Mesenteric fat pad (tissue), 1 donor: ENCODE measurements around the gene RHOT2. TPM values are rescaled to one million over a fixed set of nuclear protein-coding genes. Genes with fewer than 3 reads are reported as not detected.

Experiments
- DNase-seq: peaks from one replicate; pipeline ENCODE4 v3.0.0-alpha.2; 2020; ENCODE audit warnings: low spot score
- long read RNA-seq: library from polyadenylated mRNA; unstranded; transcript quantifications from one replicate; pipeline ENCODE4 v2.0.0, GENCODE V29; 2020
- total RNA-seq: library from RNA; stranded (reverse); fragmentation: NEBNext Ultra II Directional; extraction: Animal tissue kit (Norgen Biotek cat#: 25700); gene quantifications from one replicate; pipeline ENCODE4 v1.2.1, GENCODE V29; 2021
- donor health status: DM: yes; HTN: yes; CAD: no.

The RHOT2 gene
- total RNA-seq, result 73.9 TPM
- long read RNA-seq, transcript RHOT2-201 (19 exons, 2,539 nt), result major isoform, 65 of 285 reads
- long read RNA-seq, partial matches to known transcripts, result 43 of 285 reads
- long read RNA-seq, other reads (novel, unspliced or antisense), result 176 of 285 reads

DNA sequence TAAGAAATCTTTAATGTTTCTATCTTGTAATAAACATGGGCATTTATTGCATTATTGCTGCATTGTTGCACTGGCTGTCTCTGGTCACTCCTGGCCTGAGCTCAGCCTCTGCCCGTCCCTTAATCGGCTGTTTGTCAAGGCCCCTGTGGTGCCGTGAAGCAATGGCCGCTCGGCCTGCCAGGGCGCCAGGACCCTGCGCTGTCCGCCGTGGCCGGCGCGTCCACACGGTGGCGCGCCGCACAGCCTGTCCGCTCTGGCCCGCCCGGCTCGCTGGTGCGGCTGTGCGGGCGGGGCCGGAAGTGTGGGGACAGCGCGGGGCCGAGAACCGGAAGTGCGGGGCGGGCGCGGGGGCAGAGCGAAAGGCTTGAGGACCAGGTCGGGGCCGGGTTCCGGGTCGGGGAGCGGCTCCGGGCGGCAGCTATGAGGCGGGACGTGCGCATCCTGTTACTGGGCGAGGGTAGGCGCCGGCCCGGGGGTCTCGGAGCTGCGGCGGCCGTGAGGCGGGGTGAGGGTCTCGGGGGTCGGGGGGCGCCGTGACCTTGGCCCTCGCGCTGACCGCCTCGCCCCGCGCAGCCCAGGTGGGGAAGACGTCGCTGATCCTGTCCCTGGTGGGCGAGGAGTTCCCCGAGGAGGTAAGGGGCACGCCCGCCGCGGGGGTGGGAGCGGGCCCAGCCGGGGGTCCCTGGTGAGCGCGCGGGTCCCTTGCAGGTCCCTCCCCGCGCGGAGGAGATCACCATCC is at the start of gene RHOT2:
TSS of gene RHOT2 (plus strand) at position 353 of the 739 bp plus-strand sequence. CDS start at position 421, 68 bp downstream.
- DNase-seq, result peak; percentile 98

GRCh38 chr16:619476-620100 is 48.3 kb upstream of the RHOT2 start:
- DNase-seq, result no peak

- DNase-seq, result no peak
Measured at GRCh38 chr16:620700-621525, 47.0 kb upstream of the RHOT2 start.

- no peak for DNase-seq
Measured at GRCh38 chr16:621526-622105, 46.3 kb upstream of the RHOT2 start.

- DNase-seq, result no peak
Measured at GRCh38 chr16:622920-623280, 45.0 kb upstream of the RHOT2 start.

GRCh38 chr16:624526-625070 is 43.3 kb upstream of the RHOT2 start:
- DNase-seq, result no peak

DNA sequence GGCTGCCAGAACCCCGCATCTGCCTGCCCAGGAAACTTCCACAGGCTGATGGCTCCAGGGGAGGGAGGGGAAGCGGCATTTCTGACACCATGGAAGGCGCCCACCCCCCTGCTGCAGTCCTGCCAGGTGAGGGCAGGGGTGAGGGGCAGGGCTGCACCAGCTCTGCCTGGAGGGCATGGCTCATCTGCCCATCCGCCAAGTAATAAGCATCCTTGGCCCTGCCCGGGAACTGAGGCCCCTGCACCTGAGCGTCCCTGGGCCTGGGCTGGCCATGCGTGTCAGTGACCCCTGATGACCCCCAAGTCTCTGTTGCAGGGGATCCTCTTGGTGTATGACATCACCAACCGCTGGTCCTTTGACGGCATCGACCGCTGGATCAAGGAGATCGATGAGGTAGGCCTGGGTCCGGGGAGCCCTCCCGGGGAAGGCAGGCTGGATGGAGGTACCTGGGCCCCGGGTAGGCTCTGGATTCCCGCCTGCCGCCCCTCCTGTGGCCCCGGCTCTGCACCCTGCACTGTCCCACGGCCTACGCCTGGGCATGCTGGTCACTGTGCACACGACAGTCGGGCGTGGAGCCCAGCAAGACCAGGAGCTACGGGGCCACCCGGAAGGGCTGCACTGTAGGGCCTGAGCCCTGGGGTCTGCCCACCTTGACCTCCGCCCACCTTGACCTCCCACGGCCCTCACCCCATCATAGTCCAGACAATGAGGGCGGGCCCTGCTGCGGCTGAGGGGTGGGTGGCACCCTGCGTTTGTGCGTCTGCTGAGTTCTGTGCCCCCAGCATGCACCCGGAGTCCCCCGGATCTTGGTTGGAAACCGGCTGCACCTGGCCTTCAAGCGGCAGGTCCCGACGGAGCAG is 42.6 kb upstream of the RHOT2 start:
- DNase-seq, result no peak

DNA sequence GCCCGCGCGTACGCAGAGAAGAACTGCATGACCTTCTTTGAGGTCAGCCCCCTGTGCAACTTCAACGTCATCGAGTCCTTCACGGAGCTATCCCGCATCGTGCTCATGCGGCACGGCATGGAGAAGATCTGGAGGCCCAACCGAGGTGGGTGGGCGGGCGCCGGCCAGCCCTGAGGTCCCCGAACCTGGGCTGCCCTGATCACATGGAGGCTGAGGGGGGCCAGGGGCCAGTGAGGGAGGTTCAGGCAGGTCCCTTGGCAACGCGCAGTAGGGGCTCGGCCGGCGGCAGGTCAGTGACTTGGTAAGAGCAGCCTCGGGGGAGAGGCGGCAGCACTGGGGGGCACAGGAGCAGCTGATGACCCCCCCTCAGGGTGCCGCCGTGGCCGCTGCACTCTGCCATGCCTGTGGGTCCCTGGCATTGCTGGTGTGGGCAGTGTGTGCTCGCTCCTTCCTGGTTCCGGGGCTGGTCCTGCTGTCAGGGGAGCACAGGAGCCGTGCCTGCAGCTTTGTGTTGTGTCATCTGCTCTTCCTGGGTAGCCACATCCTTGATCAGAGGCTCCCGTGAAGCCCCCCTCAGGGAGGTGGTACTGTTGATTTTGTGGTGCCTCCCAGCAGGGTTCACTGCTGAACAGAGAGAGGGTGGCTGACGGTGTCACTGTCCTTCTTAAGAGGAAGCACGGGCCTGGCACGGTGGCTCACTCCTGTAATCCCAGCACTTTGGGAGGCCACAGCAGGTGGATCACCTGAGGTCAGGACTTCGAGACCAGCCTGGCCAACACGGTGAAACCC is 41.8 kb upstream of the RHOT2 start:
- DNase-seq, result no peak

DNA sequence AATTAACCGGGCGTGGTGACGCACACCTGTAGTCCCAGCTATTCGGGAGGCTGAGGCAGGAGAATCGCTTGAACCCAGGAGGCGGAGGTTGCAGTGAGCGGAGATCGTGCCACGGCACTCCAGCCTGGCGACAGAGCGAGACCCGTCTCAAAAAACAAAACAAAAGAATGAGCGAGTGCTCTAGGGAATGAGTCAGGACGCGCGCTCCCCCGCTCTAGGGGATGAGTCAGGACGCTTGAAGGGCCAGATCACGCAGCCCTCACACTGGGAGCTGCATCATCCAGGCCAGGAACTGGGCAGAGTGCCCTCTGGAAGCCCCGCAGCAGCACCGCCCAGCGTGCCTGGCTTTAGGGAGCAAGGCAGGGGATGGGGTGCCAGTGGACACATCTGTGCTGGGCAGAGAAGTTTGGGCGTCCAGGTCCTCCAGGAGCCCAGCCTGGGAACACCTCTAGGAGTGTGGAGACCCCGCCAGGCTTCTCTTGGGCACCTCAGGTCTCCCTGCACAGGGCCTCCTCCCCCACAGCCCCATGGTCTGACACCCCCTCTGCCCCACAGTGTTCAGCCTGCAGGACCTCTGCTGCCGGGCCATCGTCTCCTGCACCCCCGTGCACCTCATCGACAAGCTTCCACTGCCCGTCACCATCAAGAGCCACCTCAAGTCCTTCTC is 41.0 kb upstream of the RHOT2 start:
- no peak for DNase-seq

DNA sequence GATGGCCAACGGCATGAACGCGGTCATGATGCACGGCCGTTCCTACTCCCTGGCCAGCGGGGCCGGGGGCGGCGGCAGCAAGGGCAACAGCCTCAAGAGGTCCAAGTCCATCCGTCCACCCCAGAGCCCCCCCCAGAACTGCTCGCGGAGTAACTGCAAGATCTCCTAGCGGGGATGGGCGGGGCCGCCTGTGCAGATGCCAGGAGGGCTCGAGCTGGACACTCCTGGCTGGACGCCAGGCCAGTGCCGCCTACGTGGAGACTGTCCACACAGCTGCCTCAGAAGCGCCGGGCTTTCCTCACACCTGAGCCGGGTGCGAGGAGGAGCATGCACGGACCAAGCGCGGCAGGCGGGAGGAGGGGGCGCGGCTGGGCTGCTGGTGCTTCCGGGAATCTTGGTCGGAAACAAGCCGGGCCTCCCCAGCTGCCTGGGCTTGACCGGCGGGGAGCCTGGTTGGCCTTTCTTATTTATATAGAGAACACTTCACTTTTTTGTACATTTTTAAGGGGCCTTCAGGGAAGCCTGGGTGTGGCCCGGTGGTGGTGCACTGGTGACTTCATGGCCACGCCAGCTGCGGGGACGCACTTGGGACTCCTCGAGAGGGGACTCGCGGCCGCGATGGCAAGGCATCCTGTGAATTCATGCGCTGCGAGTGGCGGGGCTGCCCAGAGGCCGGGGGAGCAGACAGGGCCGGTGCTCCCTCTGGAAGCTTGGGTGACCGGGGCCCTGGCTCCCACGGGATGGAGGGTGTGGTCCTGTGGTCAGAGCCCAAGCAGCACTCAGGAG is 40.3 kb upstream of the RHOT2 start:
- no peak for DNase-seq

DNA sequence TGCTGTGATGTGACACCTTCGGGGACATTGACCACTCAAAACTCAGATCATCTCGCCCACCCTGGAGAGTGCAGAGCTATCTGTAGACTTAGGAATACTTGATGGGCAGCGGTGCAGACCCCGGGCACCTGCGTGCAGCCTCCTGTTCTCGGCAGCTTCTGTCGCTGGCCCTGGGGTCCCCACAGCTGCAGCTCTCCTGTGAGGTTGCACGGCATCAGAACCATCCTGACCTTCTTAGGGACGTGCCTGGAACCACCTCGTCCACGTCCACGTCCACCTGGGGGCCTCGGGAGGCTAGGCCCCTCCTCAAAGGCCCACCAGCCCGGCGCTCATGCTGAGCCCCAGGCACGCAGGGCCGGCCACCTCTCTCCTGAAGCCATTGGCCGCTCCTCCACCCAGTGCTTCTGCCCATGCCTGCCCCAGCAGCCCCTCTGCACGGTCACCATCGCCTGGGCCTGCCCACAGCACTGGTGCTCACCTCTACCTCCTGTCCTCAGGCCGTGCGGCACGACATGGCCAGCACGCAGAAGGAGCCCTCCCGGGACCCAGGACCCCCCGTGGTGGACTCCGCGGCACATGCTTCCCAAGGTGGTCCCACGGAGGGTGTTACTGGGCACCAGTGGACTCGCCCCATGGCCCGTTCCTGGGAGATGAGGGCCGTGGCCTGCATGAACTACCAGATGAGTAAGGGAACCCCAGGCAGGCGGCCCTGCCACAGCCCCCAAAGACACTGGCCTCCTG is 39.4 kb upstream of the RHOT2 start:
- DNase-seq, result no peak

DNA sequence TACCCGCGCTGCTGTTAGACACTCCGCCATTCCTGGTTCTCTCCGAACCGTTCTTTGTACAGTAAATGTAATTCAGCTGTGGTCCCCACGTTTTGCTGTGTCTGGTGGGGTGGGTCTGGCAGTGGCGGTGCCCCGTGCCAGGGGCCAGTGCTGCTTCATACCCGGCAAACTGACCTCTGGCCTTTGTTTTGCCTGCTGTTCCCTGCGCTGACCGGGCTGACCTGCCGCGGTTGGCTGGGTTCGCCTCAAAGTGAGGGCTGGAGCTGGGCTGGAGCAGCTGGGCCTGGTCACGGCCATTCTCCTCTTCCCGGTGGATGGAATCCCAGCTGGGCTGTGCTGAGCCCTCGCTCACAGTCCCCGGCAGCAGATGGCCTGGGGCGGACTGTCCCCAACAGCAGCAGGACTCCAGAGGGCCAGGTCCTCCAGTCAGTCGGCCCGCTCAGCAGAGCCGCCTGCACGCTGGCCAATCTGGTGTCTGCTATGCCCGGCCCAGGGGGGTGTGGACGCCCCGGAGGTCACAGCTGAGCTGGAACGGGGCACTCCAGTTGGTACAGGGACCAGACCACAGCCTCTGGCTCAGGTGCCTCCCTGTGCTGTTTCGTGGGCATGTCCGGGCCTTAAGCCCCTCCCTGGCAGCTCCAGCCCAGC is 38.6 kb upstream of the RHOT2 start:
- DNase-seq, result no peak

GRCh38 chr16:629833-630248 is 38.1 kb upstream of the RHOT2 start:
- DNase-seq, result no peak

DNA sequence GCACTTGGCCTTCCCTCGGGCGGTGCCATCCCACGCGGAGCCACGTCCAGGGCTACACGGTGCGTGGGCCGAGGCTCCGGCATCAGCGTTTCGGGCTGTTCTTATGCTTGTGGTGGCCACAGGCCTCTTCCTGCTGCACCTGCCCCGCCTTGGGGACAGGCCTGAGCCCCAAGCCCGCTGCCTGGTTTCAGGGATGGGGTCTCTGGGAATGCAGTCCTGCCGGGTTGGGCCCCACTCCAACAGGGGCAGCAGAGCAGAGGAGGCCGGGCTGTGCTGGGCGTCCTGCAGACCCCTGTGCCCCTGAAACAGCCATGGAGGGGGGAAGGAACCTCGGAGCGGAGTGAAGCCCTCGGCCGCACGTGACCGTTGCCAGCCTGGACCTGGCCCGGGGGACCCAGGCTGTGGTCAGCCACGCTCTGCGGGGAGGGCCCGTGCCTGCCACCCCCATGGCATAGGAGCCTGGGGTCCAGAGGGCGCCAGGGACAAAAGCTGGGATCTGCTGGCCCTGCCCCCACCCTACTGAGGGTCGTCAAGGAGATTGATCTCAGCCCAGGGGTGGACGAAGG is 37.6 kb upstream of the RHOT2 start:
- no peak for DNase-seq

DNA sequence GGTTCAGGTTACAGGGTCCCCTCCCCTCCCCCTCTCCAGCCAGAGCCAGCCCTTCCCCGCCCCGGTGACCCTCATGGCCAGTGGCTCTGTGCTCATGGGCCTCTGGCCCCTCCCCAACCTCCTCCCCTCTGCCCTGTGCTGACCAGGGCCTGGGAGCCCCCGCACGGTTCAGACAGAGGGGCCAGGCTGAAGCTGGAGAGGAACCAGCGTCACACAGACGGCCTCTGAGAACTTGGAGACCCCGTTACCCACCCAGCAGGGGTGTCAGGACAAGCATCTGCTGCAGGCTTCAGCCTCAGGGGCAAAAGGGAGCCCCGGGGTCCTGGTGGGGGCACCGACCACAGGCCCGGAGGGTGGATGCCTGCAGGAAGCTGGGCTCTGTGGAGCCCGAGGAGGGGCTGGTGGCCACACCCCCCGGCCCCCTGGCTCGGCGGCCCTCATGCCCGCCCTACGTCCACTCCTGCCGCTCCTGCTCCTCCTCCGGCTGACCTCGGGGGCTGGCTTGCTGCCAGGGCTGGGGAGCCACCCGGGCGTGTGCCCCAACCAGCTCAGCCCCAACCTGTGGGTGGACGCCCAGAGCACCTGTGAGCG is 37.0 kb upstream of the RHOT2 start, which contains the start of gene WFIKKN1:
TSS of gene WFIKKN1 (plus strand) at position 171 of the 591 bp plus-strand sequence. CDS start at position 440, 269 bp downstream.
- no peak for DNase-seq

DNA sequence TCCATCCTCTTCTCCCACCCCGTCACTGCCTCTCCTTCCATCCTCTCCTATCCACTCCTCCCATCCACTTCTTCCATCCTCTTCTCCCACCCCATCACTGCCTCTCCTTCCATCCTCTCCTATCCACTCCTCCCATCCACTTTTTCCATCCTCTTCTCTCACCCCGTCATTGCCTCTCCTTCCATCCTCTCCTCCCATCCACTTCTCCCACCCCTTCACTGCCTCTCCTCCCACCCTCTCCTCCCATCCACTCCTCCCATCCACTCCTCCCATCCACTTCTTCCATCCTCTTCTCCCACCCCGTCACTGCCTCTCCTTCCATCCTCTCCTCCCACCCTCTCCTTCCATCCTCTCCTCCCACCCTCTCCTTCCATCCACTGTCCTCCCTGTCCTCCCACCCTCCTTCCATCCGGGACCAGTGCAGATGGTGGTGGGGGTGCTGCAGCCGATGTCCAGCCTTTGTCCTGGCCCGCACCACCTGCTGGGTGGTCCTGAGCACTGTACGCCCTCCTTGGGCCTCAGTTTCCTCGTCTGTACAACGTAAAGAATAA is 36.0 kb upstream of the RHOT2 start:
- no peak for DNase-seq
